ENCODE data around the gene ARL2.
A peak's percentile ranks its signal among the peaks of the same experiment; 100 is the strongest.
"Not testable (repeated sequence)": the region's sequence is repeated elsewhere in the genome, so short reads cannot be mapped to it uniquely, and the experiment has no call there.

ARL2 gene

DNA sequence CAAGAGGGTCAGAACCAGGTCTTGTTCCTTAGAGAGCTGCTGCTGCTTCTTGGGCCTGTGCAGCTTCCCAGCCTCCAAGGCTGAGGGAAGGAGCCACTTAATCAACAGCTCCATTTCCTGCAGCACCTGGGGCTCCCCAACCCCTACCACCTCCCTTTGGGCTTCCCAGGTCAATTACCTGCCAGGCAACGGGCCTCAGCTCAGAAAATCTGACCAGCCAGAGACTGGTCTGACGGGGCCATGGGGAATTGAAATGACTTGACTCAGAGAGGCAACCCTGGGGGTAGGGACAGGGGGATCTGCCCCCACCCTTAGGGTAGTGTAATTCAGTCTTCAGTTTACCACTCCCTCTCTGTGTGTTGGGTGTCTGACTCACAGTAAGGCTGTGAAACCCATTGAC is 37.3 kb upstream of the ARL2 start:
- H3K4me3 ChIP-seq (replicated peaks; ENCODE audit: low read depth, low read length) = no peak overlapping the region
- no peak for DNase-seq (ENCODE audit: low read depth)
- TF ChIP-seq, protein P1, sequence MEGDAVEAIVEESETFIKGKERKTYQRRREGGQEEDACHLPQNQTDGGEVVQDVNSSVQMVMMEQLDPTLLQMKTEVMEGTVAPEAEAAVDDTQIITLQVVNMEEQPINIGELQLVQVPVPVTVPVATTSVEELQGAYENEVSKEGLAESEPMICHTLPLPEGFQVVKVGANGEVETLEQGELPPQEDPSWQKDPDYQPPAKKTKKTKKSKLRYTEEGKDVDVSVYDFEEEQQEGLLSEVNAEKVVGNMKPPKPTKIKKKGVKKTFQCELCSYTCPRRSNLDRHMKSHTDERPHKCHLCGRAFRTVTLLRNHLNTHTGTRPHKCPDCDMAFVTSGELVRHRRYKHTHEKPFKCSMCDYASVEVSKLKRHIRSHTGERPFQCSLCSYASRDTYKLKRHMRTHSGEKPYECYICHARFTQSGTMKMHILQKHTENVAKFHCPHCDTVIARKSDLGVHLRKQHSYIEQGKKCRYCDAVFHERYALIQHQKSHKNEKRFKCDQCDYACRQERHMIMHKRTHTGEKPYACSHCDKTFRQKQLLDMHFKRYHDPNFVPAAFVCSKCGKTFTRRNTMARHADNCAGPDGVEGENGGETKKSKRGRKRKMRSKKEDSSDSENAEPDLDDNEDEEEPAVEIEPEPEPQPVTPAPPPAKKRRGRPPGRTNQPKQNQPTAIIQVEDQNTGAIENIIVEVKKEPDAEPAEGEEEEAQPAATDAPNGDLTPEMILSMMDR (IDR thresholded peaks at IDR 0.05; ENCODE audit: low read length, missing control alignments) = no peak

DNA sequence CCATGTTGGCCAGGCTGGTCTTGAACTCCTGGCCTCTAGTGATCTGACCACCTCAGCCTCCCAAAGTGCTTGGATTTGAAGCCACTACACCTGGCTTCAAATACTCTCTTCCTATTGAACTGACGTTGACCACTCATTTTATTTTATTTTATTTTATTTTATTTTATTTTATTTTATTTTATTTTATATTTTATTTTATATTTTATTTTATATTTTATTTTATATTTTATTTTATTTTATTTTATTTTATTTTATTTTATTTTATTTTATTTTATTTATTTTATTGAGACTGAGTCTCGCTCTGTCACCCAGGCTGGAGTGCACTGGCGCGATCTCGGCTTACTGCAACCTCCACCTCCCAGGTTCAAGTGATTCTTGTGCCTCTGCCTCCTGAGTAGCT is 30.6 kb upstream of the ARL2 start:
- not testable (repeated sequence) for DNase-seq (ENCODE audit: low read depth); H3K4me3 ChIP-seq (replicated peaks; ENCODE audit: low read depth, low read length)

DNA sequence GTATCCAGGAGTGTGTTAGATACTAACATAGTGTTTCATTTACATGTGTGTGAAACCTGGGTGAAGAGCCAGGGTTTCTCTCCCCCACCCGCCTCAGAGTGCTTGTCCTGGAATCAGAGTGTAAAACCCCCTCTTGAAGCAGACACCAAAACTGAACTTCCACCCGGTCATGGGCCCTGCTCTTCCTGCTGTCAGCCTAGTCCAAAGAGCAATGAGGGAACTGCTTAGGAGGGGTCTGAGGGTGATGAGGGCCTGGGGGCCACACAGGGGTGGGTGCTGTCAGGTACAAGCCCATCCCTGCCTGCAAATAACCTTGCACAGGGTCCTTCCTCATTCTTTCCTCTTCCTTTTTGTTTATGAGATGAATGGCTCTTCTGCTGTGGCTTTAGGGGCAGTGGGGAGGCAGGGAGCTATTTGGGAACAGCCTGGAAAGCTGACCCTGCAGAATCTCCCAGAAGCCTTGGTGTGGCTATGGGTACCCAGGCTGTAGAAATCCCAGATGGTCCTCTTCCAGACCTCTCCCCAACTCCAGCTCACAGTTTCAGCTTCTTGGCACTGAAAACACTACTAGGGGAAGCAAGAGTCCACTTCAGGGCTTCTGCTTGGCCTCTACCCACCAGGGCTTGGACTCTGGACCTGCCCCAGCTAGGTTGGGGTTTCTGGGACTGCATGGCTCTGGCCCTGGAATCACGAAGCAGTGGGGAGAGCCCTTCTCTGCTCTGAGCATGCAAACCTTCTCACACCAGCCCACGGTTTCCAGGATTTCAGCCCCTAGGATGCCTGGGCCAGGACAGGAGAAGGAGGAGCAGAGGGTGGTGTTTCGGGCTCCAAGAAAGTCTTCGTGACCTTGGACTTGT is 25.7 kb upstream of the ARL2 start:
- no peak for DNase-seq (ENCODE audit: low read depth)
- TF ChIP-seq, protein P1 (IDR thresholded peaks at IDR 0.05; ENCODE audit: low read length, missing control alignments) = no peak
- no peak overlapping the region for H3K4me3 ChIP-seq (replicated peaks; ENCODE audit: low read depth, low read length)

DNA sequence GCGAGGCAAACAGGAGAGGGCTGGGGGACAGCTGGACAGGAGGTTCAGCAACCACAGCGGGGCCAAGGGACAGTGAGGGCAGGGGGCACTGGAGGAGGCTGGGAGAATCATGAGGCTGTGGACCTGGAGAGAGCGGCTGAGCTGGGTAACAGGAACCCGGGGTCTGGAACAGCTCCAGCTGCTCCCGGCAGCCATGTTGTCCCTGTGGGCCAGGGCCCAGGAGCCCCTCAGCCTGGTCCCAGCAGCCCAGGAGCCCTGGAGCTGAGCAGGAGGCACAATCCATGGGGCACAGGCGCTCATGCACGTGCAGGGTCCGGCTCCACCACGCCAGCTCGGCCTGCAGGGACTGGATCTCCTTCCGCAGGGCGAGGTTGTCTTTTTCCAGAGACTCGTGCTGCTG is 24.5 kb upstream of the ARL2 start:
- no peak for DNase-seq (ENCODE audit: low read depth)
- no peak overlapping the region for H3K4me3 ChIP-seq (replicated peaks; ENCODE audit: low read depth, low read length)
- TF ChIP-seq, protein P1 (IDR thresholded peaks at IDR 0.05; ENCODE audit: low read length, missing control alignments) = no peak

DNA sequence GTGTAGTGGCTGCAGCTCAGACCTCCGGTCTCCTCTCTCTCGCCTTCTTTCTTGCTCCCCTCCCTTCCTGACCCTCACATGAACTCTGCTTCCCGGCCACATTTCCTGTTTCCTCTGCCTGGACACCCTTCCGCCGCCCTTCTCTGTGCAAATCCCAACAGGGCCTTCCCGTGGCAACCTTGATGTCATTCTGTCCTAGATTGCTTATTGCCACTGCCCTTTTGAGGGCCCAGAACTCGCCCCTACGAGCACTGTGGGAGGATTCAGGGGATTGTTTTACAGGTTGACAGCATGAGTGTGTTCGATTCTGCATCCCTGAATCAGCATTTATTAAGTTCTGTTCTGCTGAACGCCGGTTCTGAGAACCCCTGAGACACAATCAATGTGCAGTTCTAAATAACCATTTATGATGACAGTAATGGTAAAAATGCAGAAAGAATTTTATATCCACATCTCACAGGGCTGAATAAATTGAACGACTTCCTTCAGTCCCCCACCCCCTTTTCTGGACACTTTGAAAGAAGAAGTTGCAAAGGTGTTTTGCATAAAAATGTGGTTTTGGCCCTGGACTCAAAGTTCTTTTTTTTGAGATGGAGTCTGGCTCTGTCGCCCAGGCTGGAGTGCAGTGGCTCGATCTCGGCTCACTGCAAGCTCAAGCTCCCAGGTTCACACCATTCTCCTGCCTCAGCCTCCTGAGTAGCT is 23.6 kb upstream of the ARL2 start:
- peak; percentile 53 for DNase-seq (ENCODE audit: low read depth)
- no peak overlapping the region for H3K4me3 ChIP-seq (replicated peaks; ENCODE audit: low read depth, low read length)
- TF ChIP-seq, protein P1 (IDR thresholded peaks at IDR 0.05; ENCODE audit: low read length, missing control alignments) = no peak

DNA sequence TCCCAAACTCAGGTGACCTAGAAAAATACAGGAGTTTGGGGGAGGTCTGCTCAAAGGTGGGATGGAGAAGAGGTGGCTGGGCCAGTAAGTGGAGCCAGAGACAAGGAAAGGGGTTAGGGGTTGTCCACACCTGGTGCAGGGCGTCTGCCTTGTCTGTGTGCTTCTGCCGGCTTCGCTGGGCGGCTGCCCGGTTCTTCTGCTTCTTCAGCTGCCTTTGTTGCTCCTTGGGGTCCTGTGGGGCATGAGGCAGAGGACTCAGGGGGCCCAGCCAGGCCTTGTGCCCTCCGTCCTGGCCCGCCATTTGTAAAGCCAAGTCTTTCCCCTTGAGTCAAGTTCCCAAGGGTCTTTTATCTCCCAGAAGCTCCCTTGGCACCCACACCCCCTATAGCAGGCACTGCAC is 19.6 kb upstream of the ARL2 start:
- no peak overlapping the region for H3K4me3 ChIP-seq (replicated peaks; ENCODE audit: low read depth, low read length)
- TF ChIP-seq, protein P1 (IDR thresholded peaks at IDR 0.05; ENCODE audit: low read length, missing control alignments) = no peak
- no peak for DNase-seq (ENCODE audit: low read depth)

DNA sequence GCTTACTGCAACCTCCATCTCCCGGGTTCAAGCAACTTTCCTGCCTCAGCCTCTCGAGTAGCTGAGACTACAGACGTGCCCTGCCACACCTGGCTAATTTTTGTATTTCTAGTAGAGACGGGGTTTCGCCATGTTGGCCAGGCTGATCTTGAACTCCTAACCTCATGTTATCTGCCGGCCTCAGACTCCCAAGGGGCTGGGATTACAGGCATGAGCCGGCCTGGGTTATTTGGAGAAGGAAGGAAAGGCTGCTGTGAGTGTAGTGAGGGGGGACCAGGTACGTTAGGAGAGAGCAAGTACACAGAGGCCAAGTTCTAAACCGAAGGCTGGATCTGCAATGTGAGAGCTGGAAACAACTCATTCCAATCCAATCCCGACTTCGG is 17.6 kb upstream of the ARL2 start:
- TF ChIP-seq, protein P1 (IDR thresholded peaks at IDR 0.05; ENCODE audit: low read length, missing control alignments) = no peak
- peak overlapping the region; percentile 42 for H3K4me3 ChIP-seq (replicated peaks; ENCODE audit: low read depth, low read length)
- DNase-seq (ENCODE audit: low read depth) = no peak

Data from fibroblast of pulmonary artery (primary cell).